HG02588 (cell line): ENCODE data around the gene MYLK4.

Experiments
- ATAC-seq: cut with Tn5 transposase; IDR thresholded peaks from one replicate; pipeline ENCODE4 v1.9.1; 2021; ENCODE audit warnings: mild to moderate bottlenecking, moderate library complexity; ENCODE audit not compliant: unreplicated experiment

MYLK4 gene

GRCh38 chr6:2750832-2751231, at the start of gene MYLK4:
TSS of gene MYLK4 (minus strand) at chr6:2750922. CDS start at chr6:2749294, 1,628 bp downstream.
- ATAC-seq, result no peak

- ATAC-seq, result no peak
Observed at GRCh38 chr6:2799936-2800527, 49.3 kb upstream of the MYLK4 start.

- ATAC-seq, result no peak
Observed at GRCh38 chr6:2798586-2799134, 47.9 kb upstream of the MYLK4 start.

- no peak for ATAC-seq
Observed at GRCh38 chr6:2797564-2798031, 46.9 kb upstream of the MYLK4 start.

GRCh38 chr6:2796861-2797260, 46.1 kb upstream of the MYLK4 start:
- ATAC-seq, result no peak

- no peak for ATAC-seq
Observed at GRCh38 chr6:2795956-2796355, 45.2 kb upstream of the MYLK4 start.

- no peak for ATAC-seq
Observed at GRCh38 chr6:2795162-2795561, 44.4 kb upstream of the MYLK4 start.

GRCh38 chr6:2794171-2794730, 43.5 kb upstream of the MYLK4 start:
- no peak for ATAC-seq

- ATAC-seq, result no peak
Observed at GRCh38 chr6:2793534-2794151, 42.9 kb upstream of the MYLK4 start.

- no peak for ATAC-seq
Observed at GRCh38 chr6:2792330-2793110, 41.8 kb upstream of the MYLK4 start.

- ATAC-seq, result no peak
Observed at GRCh38 chr6:2791450-2791974, 40.8 kb upstream of the MYLK4 start.

GRCh38 chr6:2790588-2791449, 40.1 kb upstream of the MYLK4 start:
- no peak for ATAC-seq

- no peak for ATAC-seq
Observed at GRCh38 chr6:2786269-2786668, 35.5 kb upstream of the MYLK4 start.

GRCh38 chr6:2784930-2785329, 34.2 kb upstream of the MYLK4 start:
- ATAC-seq, result no peak

GRCh38 chr6:2784061-2784460, 33.3 kb upstream of the MYLK4 start:
- no peak for ATAC-seq

- no peak for ATAC-seq
Observed at GRCh38 chr6:2783188-2783963, 32.7 kb upstream of the MYLK4 start.

- ATAC-seq, result no peak
Observed at GRCh38 chr6:2782825-2783187, 32.1 kb upstream of the MYLK4 start.

- ATAC-seq, result no peak
Observed at GRCh38 chr6:2782356-2782708, 31.6 kb upstream of the MYLK4 start.

GRCh38 chr6:2781685-2782355, 31.1 kb upstream of the MYLK4 start:
- no peak for ATAC-seq
